CD4-positive, alpha-beta T cell (primary cell): Measurements from ENCODE around the gene TRIM10. TPM values are rescaled to one million over a fixed set of nuclear protein-coding genes. Genes with fewer than 3 reads are reported as not detected.
"Not testable (repeated sequence)": the region's sequence is repeated elsewhere in the genome, so short reads cannot be mapped to it uniquely, and the experiment has no call there.

Experiments used
- ATAC-seq: fragments of 200-7000 bp; cut with Tn5 transposase; one replicate; pipeline ENCODE4 v1.10.0; 2022; ENCODE audit warnings: mild to moderate bottlenecking; ENCODE audit not compliant: poor library complexity
- CTCF ChIA-PET: fragments of 350-600 bp; sonication (Branson Sonifier 250); formaldehyde crosslinking; loops from one replicate; lab custom pipeline; 2021; ENCODE audit warnings: antibody characterized with exemption, inconsistent platforms; lab: Charles Lee
- POLR2A ChIA-PET: fragments of 350-600 bp; sonication (Branson Sonifier 250); formaldehyde crosslinking; loops from one replicate; lab custom pipeline; 2021; ENCODE audit warnings: antibody characterized with exemption, inconsistent platforms; lab: Charles Lee
- DNase-seq, 14 experiments: peaks; one replicate each; pipeline ENCODE4 v3.0.0-alpha.2; 2013 to 2020; ENCODE audit warnings: mixed read lengths in 2 of 14
- H3K27ac ChIP-seq, 2 donors: one replicate each; pipeline versions ENCODE4 v1.5.1 to v1.7.0; 2013; ENCODE audit warnings: low read length in 2 of 2, low read depth in 1 of 2, mild to moderate bottlenecking in 1 of 2
- H3K27me3 ChIP-seq, 2 experiments: 1 replicate in 1 of 2; 2 replicates in 1 of 2; pipeline versions ENCODE4 v1.6.1 to v1.7.0; 2013; ENCODE audit warnings: low read length in 2 of 2, control low read depth in 1 of 2, mild to moderate bottlenecking in 1 of 2, moderate library complexity in 1 of 2; ENCODE audit not compliant: insufficient read depth in 2 of 2, control insufficient read depth in 1 of 2
- H3K36me3 ChIP-seq: one replicate; pipeline ENCODE4 v1.6.1; 2013; ENCODE audit warnings: low read length, control low read depth; ENCODE audit not compliant: insufficient read depth
- H3K4me1 ChIP-seq: one replicate; pipeline ENCODE4 v1.6.1; 2013; ENCODE audit warnings: low read length, control low read depth; ENCODE audit not compliant: insufficient read depth
- H3K4me3 ChIP-seq: one replicate; pipeline ENCODE4 v1.5.1; 2013; ENCODE audit warnings: mild to moderate bottlenecking, low read length, moderate library complexity
- H3K9me3 ChIP-seq, 2 experiments: 1 replicate in 1 of 2; 2 replicates in 1 of 2; pipeline versions ENCODE4 v1.6.1 to v1.7.0; 2013; ENCODE audit warnings: low read length in 2 of 2, mild to moderate bottlenecking in 2 of 2, control low read depth in 1 of 2, moderate library complexity in 1 of 2; ENCODE audit not compliant: control insufficient read depth in 1 of 2, insufficient read depth in 1 of 2
- H3K27ac Mint-ChIP-seq: one replicate; pipeline ENCODE4 v1.8.0; 2020; ENCODE audit warnings: mixed read lengths
- H3K27me3 Mint-ChIP-seq: one replicate; pipeline ENCODE4 v1.8.0; 2021; ENCODE audit warnings: mixed read lengths
- H3K36me3 Mint-ChIP-seq: one replicate; pipeline ENCODE4 v1.8.0; 2021; ENCODE audit warnings: low read depth, mixed read lengths
- H3K4me1 Mint-ChIP-seq: one replicate; pipeline ENCODE4 v1.8.0; 2021; ENCODE audit warnings: low read depth, mixed read lengths
- H3K4me3 Mint-ChIP-seq: one replicate; pipeline ENCODE4 v1.8.0; 2020; ENCODE audit warnings: mild to moderate bottlenecking, mixed read lengths
- H3K9me3 Mint-ChIP-seq: one replicate; pipeline ENCODE4 v1.8.0; 2020; ENCODE audit warnings: mixed read lengths
- CTCF ChIP-seq: fragments of 200-600 bp; IDR thresholded peaks from one replicate; pipeline ENCODE4 v1.8.0; 2022; ENCODE audit warnings: antibody characterized with exemption, mild to moderate bottlenecking
- intact Hi-C, 2 experiments: fragments of 100-400 bp; cut with DNase I in 1 of 2; cut with micrococcal nuclease in 1 of 2; formaldehyde crosslinking; loops; one replicate each; pipeline versions ENCODE4 v1.15.1 to v1.9.0; 2023 to 2025; cut with DNase I, micrococcal nuclease
- total RNA-seq, 174 experiments: library from RNA in 2 of 174; stranded (reverse) in 2 of 174; gene quantifications; one replicate each; pipeline ENCODE4 v1.2.3 and lab custom pipeline; 2021 to 2026

TRIM10 gene
- total RNA-seq, 2 experiments from 2014 or later = not detected

- no peak overlapping the region for H3K4me3 Mint-ChIP-seq
- H3K9me3 ChIP-seq = peaks cover 0 to 7% of the 10 kb centered on the region in 2 experiments
- H3K9me3 Mint-ChIP-seq = no peaks in the 10 kb centered on the region
- CTCF ChIA-PET = no interaction called here
- POLR2A ChIA-PET = no interaction called here
- peaks cover 57% of the 10 kb centered on the region for H3K27me3 Mint-ChIP-seq
- no peak for DNase-seq
- no peaks in the 10 kb centered on the region for H3K36me3 ChIP-seq
- ATAC-seq = no peak
- H3K27ac ChIP-seq = no peak overlapping the region
- TF ChIP-seq CTCF = no peak
- intact Hi-C loops = no loop called here
- H3K4me1 Mint-ChIP-seq = no peaks in the 10 kb centered on the region
- H3K27ac Mint-ChIP-seq = no peak overlapping the region
- H3K27me3 ChIP-seq = peaks cover 31 to 36% of the 10 kb centered on the region in 2 experiments
- no peaks in the 10 kb centered on the region for H3K36me3 Mint-ChIP-seq
- peaks cover 16% of the 10 kb centered on the region for H3K4me1 ChIP-seq
- H3K4me3 ChIP-seq = no peak overlapping the region
Measured at GRCh38 chr6:30168741-30169140, 7.7 kb upstream of the TRIM10 start.

GRCh38 chr6:30167101-30167500 is 6.1 kb upstream of the TRIM10 start:
- ChIA-PET CTCF (no interaction called here), POLR2A (no interaction called here)
- Histone ChIP-seq H3K36me3 (no peaks in the 10 kb centered on the region), H3K4me3 (no peak overlapping the region), H3K4me1 (peaks cover 18% of the 10 kb centered on the region), H3K27me3 (peaks cover 18 to 20% of the 10 kb centered on the region in 2 experiments), H3K9me3 (peaks cover 0 to 4% of the 10 kb centered on the region in 2 experiments), H3K27ac (no peak overlapping the region)
- H3K27me3 Mint-ChIP-seq = peaks cover 48% of the 10 kb centered on the region
- no peak overlapping the region for H3K4me3 Mint-ChIP-seq
- H3K4me1 Mint-ChIP-seq = peaks cover 4% of the 10 kb centered on the region
- H3K36me3 Mint-ChIP-seq = no peaks in the 10 kb centered on the region
- DNase-seq = peak in 3 of 14 experiments; percentile 26 to 55 (median 33)
- H3K9me3 Mint-ChIP-seq = no peaks in the 10 kb centered on the region
- no peak for ATAC-seq
- intact Hi-C loops = no loop called here
- no peak for TF ChIP-seq CTCF
- no peak overlapping the region for H3K27ac Mint-ChIP-seq

GRCh38 chr6:30165238-30165637 is 4.2 kb upstream of the TRIM10 start:
- H3K27ac ChIP-seq, H3K9me3 Mint-ChIP-seq, H3K9me3 ChIP-seq, H3K4me1 Mint-ChIP-seq, DNase-seq, H3K27me3 ChIP-seq, H3K4me3 ChIP-seq, H3K4me1 ChIP-seq, CTCF ChIA-PET, H3K36me3 ChIP-seq, intact Hi-C loops, H3K4me3 Mint-ChIP-seq, POLR2A ChIA-PET, ATAC-seq, H3K27ac Mint-ChIP-seq, H3K36me3 Mint-ChIP-seq: not testable (repeated sequence)
- peaks cover 32% of the 10 kb centered on the region for H3K27me3 Mint-ChIP-seq

GRCh38 chr6:30164714-30165113 is 3.7 kb upstream of the TRIM10 start:
- no peaks in the 10 kb centered on the region for H3K36me3 Mint-ChIP-seq
- peaks cover 8% of the 10 kb centered on the region for H3K4me1 ChIP-seq
- ATAC-seq = no peak
- no peak for TF ChIP-seq CTCF
- H3K27me3 Mint-ChIP-seq = peaks cover 27% of the 10 kb centered on the region
- no peak overlapping the region for H3K4me3 ChIP-seq
- CTCF ChIA-PET = no interaction called here
- no peak for DNase-seq
- no peak overlapping the region for H3K27ac ChIP-seq
- peaks cover 4% of the 10 kb centered on the region for H3K4me1 Mint-ChIP-seq
- POLR2A ChIA-PET = interaction anchor here (0.7 kb wide), 1 partner anchor 18 kb away, joined by 5 read pairs; no protein-coding TSS in a partner anchor
- H3K4me3 Mint-ChIP-seq = no peak overlapping the region
- H3K9me3 ChIP-seq = no peaks in the 10 kb centered on the region
- no peaks in the 10 kb centered on the region for H3K9me3 Mint-ChIP-seq
- peaks cover 0 to 7% of the 10 kb centered on the region in 2 experiments for H3K27me3 ChIP-seq
- H3K36me3 ChIP-seq = no peaks in the 10 kb centered on the region
- intact Hi-C loops = no loop called here
- H3K27ac Mint-ChIP-seq = no peak overlapping the region
